ENCODE results near the gene LRRC75A. TPM values are rescaled to one million over a fixed set of nuclear protein-coding genes. Genes with fewer than 3 reads are reported as not detected.

LRRC75A gene
- total and polyA plus RNA-seq, 2 of the 13 experiments (the other 11 are each of a cell fraction or from before 2014, with no cell fraction given), result 0.03 TPM; not detected in 1

- TF ChIP-seq PAXIP1 (CRISPR knock-in tag; conservative IDR thresholded peaks at IDR 0.05) (peak; percentile 48), ZNF496 (CRISPR knock-in tag; IDR thresholded peaks at IDR 0.05; ENCODE audit: insufficient replicate concordance) (no peak), TRAFD1 (CRISPR knock-in tag; IDR thresholded peaks at IDR 0.05; ENCODE audit: borderline replicate concordance) (no peak), ZNF543 (CRISPR knock-in tag; IDR thresholded peaks at IDR 0.05) (0 out of 2 replicates have a peak, but pooled peaks have one; percentile 34), TEAD3 (CRISPR knock-in tag; optimal IDR thresholded peaks at IDR 0.05; ENCODE audit: borderline replicate concordance) (peak; percentile 12), RXRB (CRISPR knock-in tag; IDR thresholded peaks at IDR 0.05; ENCODE audit: borderline replicate concordance) (peak; percentile 29; the same call in 1 of the 2 replicates), KAT8 (CRISPR knock-in tag; IDR thresholded peaks at IDR 0.05) (no peak; the same call in 1 of the 2 replicates), ADNP (CRISPR knock-in tag; IDR thresholded peaks at IDR 0.05) (no peak), ESRRA (CRISPR knock-in tag; IDR thresholded peaks at IDR 0.05; ENCODE audit: low read depth) (peak; percentile 77), ZMYM4 (CRISPR knock-in tag; IDR thresholded peaks at IDR 0.05) (0 out of 2 replicates have a peak, but pooled peaks have one; percentile 35), MIXL1 (CRISPR knock-in tag; IDR thresholded peaks at IDR 0.05) (peak; percentile 15; the same call in 1 of the 2 replicates), EED (CRISPR knock-in tag; IDR thresholded peaks at IDR 0.05) (0 out of 2 replicates have a peak, but pooled peaks have one; percentile 3), ARNTL (CRISPR knock-in tag; IDR thresholded peaks at IDR 0.05) (peak; percentile 59), ZNF770 (CRISPR knock-in tag; IDR thresholded peaks at IDR 0.05) (0 out of 2 replicates have a peak, but pooled peaks have one; percentile 12), BHLHE40 (IDR thresholded peaks at IDR 0.05; ENCODE audit: low read length) (no peak), MYC (CRISPR knock-in tag; IDR thresholded peaks at IDR 0.05; ENCODE audit: borderline replicate concordance) (0 out of 2 replicates have a peak, but pooled peaks have one; percentile 40), MTA1 (CRISPR knock-in tag; IDR thresholded peaks at IDR 0.05; ENCODE audit: borderline replicate concordance) (0 out of 2 replicates have a peak, but pooled peaks have one; percentile 67), MXD4 (CRISPR knock-in tag; IDR thresholded peaks at IDR 0.05) (peak; percentile 12; the same call in 1 of the 2 replicates), DMAP1 (CRISPR knock-in tag; IDR thresholded peaks at IDR 0.05) (peak; percentile 53; the same call in 1 of the 2 replicates), ZMYM2 (CRISPR knock-in tag; IDR thresholded peaks at IDR 0.05) (0 out of 2 replicates have a peak, but pooled peaks have one; percentile 41)
These were observed 55.8 kb downstream of the LRRC75A start (continued) for GRCh38 chr17:16435925-16436886.
